GM18909 (cell line): Measurements from ENCODE around the gene GPR135.
"Not testable (repeated sequence)": the region's sequence is repeated elsewhere in the genome, so short reads cannot be mapped to it uniquely, and the experiment has no call there.

Experiments used
- ATAC-seq: cut with Tn5 transposase; IDR thresholded peaks from one replicate; pipeline ENCODE4 v1.9.1; 2021; ENCODE audit warnings: mild to moderate bottlenecking; ENCODE audit not compliant: unreplicated experiment, poor library complexity

Gene GPR135

GRCh38 chr14:59475709-59476108, 10.5 kb upstream of the GPR135 start:
- no peak for ATAC-seq

- ATAC-seq, result no peak
These were observed 9.0 kb upstream of the GPR135 start for GRCh38 chr14:59474172-59474571.

GRCh38 chr14:59464486-59465315, 479 bp downstream of the GPR135 start:
- peak; percentile 64 for ATAC-seq

GRCh38 chr14:59463787-59464485, 1.2 kb downstream of the GPR135 start:
- peak; percentile 32 for ATAC-seq

- no peak for ATAC-seq
These were observed 3.3 kb downstream of the GPR135 start for GRCh38 chr14:59461891-59462290.

GRCh38 chr14:59460378-59460777, 4.8 kb downstream of the GPR135 start:
- ATAC-seq, result no peak

GRCh38 chr14:59458486-59458885, 6.7 kb downstream of the GPR135 start:
- no peak for ATAC-seq

- ATAC-seq, result no peak
These were observed 9.8 kb downstream of the GPR135 start for GRCh38 chr14:59455411-59455810.

- no peak for ATAC-seq
These were observed 11.0 kb downstream of the GPR135 start for GRCh38 chr14:59454139-59454538.

- ATAC-seq, result no peak
These were observed 13.3 kb downstream of the GPR135 start for GRCh38 chr14:59451849-59452248.

- no peak for ATAC-seq
These were observed 14.5 kb downstream of the GPR135 start for GRCh38 chr14:59450716-59451115.

GRCh38 chr14:59448673-59449072, 16.5 kb downstream of the GPR135 start:
- not testable (repeated sequence) for ATAC-seq

- no peak for ATAC-seq
These were observed 25.8 kb downstream of the GPR135 start for GRCh38 chr14:59439256-59439965.

GRCh38 chr14:59438195-59438647, 27.0 kb downstream of the GPR135 start:
- ATAC-seq, result no peak

- no peak for ATAC-seq
These were observed 29.2 kb downstream of the GPR135 start for GRCh38 chr14:59435987-59436386.

- ATAC-seq, result no peak
These were observed 30.1 kb downstream of the GPR135 start for GRCh38 chr14:59435101-59435500.

- no peak for ATAC-seq
These were observed 35.4 kb downstream of the GPR135 start for GRCh38 chr14:59429790-59430189.

- no peak for ATAC-seq
These were observed 36.6 kb downstream of the GPR135 start for GRCh38 chr14:59428581-59429012.

- no peak for ATAC-seq
These were observed 37.3 kb downstream of the GPR135 start for GRCh38 chr14:59427653-59428580.
